Dedifferentiated amniotic fluid mesenchymal stem cell (primary cell): ENCODE measurements around the gene MYO5C.

Experiments used
- DNase-seq: peaks from one replicate; pipeline ENCODE4 v3.0.0-alpha.2; 2016; ENCODE audit errors: extremely low spot score

The MYO5C gene

GRCh38 chr15:52144656-52145178, 150.9 kb downstream of the MYO5C start:
- DNase-seq, result no peak

GRCh38 chr15:52143873-52144272, 151.7 kb downstream of the MYO5C start:
- DNase-seq, result peak; percentile 62
